ENCODE data around the gene SLC8A2.

SLC8A2 gene

DNA sequence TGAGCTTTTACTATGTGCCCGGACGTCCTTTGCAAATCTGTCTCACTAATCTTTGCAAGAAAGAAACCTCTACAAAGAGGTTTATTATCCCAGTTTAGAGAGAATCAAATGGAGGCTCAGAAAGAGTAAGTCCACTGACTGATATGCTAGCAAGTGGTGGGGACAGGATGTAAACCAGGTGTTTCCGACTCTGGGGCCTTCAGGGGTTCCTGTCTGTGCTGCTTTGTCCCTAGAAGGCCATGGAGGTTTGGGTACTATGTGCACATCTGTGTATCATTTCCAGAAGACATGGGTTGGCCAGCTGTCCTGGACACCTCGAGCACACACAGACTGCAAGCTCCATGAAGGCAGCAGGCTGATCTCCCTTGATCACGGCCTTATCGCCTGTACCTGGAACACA, 13.5 kb upstream of the SLC8A2 start:
- DNase-seq = no peak

GRCh38 chr19:47483800-47484690, 12.4 kb upstream of the SLC8A2 start, which contains the start of gene KPTN:
Gene KPTN, minus strand, starts transcription at chr19:47484219. Its CDS starts 59 bp downstream, at chr19:47484160.
- DNase-seq = peak; percentile 97

GRCh38 chr19:47483200-47483599, 11.5 kb upstream of the SLC8A2 start:
- DNase-seq = no peak

DNA sequence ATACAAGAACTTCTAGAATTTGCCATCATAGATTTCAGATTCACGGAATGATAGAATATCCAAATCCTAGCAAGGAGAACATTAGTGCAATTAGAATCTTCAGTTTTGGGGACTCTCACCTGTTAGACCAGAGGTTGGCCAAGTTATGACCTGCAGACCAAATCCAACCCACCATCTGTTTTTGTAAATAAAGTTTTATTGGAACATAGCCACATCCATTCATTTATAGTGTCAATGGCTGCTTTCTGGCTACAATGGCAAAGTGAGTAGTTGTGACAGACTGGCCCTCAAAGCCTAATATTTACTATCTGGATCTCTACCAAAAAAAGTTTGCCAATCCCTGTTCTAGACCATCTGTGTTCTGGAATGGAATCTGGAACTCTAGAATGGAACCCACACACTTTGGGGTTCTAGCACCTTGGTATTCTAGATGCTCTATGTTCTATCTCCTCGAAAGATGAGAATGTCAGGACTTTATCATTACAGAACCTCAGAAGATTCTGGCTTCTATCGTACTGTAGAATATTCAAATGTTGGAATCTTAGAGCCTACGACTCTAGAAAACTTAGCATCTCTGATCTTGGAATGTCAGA, 9.9 kb upstream of the SLC8A2 start:
- DNase-seq = no peak

- no peak for DNase-seq
Measured at GRCh38 chr19:47480658-47481057, 9.0 kb upstream of the SLC8A2 start.

GRCh38 chr19:47479701-47480503, 8.2 kb upstream of the SLC8A2 start:
- DNase-seq = no peak

DNA sequence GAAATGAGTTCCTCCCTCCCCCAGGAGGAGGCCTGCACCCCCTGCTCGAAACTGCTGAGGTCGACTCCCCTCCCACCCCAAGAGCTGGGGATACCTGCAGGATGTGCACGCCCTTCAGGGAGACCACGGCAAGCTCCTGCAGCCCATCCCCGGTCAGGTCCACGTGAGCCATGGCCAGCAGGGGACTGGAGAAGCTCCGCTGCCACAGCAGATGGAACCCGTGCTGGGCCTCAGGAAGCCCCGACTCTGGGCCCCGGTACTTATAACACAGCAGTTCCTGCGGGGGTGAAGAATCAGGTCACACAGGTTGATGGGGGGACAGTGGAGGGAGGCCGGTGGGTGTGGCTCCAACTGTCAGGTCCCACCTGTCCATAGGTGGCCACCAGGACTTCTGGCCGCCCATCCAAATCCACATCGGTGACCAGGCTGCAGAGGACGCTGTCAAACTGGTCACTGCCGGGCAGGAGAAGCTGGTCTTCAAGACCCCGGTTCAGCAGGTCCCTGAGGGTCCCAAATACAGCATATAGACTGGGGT, 4.8 kb upstream of the SLC8A2 start:
- DNase-seq = no peak

- DNase-seq = no peak
Measured at GRCh38 chr19:47475465-47475864, 3.8 kb upstream of the SLC8A2 start.

- DNase-seq = no peak
Measured at GRCh38 chr19:47473336-47473735, 1.6 kb upstream of the SLC8A2 start.

GRCh38 chr19:47471381-47471732, 336 bp downstream of the SLC8A2 start:
- DNase-seq = no peak

DNA sequence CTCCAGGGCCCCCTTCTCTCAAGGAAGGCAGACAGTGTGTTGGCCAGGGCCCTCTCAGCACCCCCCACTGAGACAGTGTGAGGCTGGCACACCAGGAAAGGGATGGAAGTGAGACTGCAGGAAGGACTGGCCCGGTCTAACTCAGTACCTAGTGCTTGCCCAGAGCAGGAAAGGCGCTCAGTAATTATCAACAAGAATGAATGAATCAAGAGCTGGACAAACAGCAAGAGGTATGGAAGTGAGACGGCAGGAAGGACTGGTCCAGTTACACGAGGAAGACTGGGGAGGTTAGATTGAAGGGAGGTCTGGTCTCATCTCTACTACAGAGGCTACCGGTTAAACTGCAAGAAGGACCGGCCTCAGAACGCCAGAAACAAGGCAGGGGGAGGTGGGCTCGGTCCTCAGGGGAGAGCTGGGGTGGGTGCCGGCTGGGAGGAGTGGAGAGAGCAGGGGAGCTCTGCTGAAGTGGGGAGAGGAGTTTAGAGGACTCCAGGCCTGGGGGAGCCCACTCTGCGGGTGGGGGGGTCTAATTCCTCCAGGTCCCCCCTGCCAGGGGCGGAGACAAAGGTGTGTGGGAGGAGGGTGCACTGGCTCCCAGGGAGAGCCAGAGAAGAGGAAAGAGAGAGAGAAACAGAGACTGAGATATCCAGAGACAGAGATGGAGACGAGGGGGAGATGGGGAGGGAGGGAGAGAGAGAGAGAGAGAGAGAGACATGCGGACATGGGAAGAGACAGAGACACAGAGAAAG, 1.1 kb downstream of the SLC8A2 start:
- no peak for DNase-seq

GRCh38 chr19:47469719-47470118, 2.0 kb downstream of the SLC8A2 start:
- no peak for DNase-seq

GRCh38 chr19:47469363-47469700, 2.4 kb downstream of the SLC8A2 start:
- no peak for DNase-seq

DNA sequence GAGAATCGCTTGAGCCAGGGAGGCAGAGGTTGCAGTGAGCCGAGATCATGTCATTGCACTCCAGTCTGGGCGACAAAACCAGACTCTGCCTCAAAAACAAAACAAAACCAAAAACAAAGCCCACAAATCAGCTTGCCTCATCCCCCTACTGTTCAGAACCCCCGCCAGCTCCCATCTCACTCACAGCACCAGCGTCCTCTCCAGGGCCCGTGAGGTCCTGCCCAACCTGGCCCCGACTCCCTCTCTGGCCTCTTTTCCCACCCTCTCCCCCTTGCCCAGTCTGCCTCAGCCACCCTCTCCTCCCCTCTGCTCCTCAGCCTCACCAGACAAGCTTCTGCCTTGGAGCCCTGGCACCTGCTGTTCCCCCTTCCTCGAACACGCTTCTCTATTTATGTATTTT, 3.8 kb downstream of the SLC8A2 start:
- no peak for DNase-seq

- no peak for DNase-seq
Measured at GRCh38 chr19:47465957-47466356, 5.7 kb downstream of the SLC8A2 start.

DNA sequence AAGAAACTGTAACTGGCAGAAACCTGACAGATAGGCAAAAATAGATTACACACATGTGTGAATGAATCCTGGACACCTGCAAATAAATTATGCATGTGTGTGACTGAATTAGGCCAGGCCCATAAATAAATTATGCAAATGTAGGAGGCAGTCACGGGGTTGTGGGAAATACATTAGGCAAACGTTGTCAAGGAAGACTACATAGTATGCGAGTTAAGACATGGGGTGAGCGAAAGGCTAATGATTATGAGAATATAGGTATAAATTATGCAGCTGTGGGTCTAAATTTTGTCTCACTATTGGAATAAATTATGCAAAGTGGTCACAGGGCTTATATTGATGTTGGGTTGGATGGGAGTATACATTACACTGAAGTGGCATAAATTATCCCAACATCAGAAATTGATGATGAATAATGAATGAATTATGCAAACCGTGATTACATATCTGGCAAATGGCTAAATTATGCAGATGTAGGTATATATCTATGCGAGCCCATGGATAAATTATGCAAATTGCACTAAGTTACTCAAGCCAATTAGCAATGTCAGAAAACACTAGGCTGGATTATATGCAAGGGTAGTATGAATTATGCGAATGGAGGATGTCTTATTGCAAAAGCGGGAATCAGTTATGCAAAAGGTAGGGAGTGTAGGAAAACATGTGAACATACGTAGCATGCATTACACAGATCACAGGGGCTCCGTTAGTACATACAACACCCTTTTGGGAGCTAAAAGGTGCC, 6.8 kb downstream of the SLC8A2 start:
- no peak for DNase-seq

- no peak for DNase-seq
Measured at GRCh38 chr19:47461876-47462275, 9.8 kb downstream of the SLC8A2 start.

DNA sequence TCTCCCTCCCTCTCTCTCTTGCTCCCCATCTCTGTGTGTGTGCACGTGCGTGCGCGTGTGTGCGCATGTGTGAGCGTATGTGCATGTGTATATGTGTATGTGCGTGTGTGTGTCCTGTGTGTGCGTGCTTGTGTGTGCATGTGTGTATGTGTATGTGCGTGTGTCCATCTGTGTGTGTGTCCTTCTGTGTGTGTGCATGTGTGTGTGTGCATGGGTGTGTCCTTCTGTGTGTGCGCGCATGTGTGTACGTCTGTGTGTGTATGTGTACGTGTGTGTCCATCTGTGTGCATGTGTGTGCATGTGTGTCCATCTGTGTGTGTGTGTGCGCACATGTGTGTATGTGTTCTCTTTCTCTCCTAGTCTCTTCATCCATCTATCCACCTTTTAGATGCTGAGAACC, 12.2 kb downstream of the SLC8A2 start:
- DNase-seq = no peak

DNA sequence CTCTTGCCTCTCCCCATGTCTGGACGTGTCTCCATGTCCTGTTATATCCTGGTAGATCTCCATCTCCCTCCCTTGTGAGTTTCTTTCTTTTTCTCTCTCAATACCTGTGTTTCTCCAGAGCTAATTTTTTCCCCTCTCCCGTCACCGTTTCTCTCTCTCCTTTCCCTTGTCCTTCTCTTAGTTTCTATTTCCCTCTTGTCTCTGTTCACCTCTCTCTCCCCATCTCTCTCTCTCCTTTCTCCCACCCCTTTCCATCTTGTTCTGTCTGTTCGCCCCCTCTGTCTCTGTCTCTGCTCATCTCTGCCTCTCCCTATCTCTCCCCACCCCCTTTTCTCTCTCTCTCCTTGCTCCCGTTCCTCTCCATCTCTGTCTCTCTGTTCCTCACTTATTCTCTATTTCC, 13.0 kb downstream of the SLC8A2 start:
- no peak for DNase-seq

- no peak for DNase-seq
Measured at GRCh38 chr19:47456721-47457474, 14.8 kb downstream of the SLC8A2 start.

- no peak for DNase-seq
Measured at GRCh38 chr19:47450478-47450877, 21.2 kb downstream of the SLC8A2 start.
